ENCODE measurements around the gene TAAR9. TPM values are rescaled to one million over a fixed set of nuclear protein-coding genes. Genes with fewer than 3 reads are reported as not detected.

The TAAR9 gene
- total RNA-seq, 1 donor from 2014 or later = not detected

GRCh38 chr6:132515386-132515785 is 22.7 kb upstream of the TAAR9 start:
- H3K9me3 ChIP-seq = no peaks in the 10 kb centered on the region
- peak overlapping the region; percentile 74 to 88 for H3K27ac ChIP-seq
- TF ChIP-seq CTCF (IDR thresholded peaks at IDR 0.05) = no peak
- no peaks in the 10 kb centered on the region for H3K27me3 ChIP-seq
- DNase-seq (ENCODE audit: low spot score in 2 of 2) = no peak
- intact Hi-C loops (cut with DNase I) = loop anchor here (10.0 kb wide), 3 partner anchors 299 to 1659 kb away; partner anchors contain the start of gene RPS12
- H3K4me1 ChIP-seq = peaks cover 10 to 29% of the 10 kb centered on the region in 2 donors
- no peaks in the 10 kb centered on the region for H3K36me3 ChIP-seq
- H3K4me3 ChIP-seq = no peak overlapping the region

DNA sequence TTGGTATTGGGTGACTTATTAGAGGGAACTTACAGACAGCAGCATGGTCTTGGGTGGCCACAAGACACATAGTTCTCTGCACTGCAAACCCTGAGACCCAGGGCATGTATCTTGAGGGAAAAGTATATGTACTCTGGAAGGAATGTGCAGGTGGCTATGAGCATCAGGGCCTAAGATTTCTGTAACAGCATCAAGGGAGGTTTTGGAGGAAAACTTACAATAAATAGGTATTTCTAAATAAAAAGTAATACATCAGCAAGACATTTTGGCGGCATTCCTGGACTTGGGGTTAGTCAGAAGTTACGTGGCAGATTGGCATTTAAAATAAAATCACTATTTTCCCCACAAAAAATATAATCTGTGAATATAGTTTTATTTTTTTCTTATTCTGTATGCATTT is 17.1 kb upstream of the TAAR9 start:
- Histone ChIP-seq H3K4me3 (no peak overlapping the region), H3K4me1 (peaks cover 0 to under 1% of the 10 kb centered on the region in 2 donors), H3K27me3 (no peaks in the 10 kb centered on the region), H3K27ac (no peak overlapping the region), H3K36me3 (no peaks in the 10 kb centered on the region), H3K9me3 (no peaks in the 10 kb centered on the region)
- no peak for TF ChIP-seq CTCF (IDR thresholded peaks at IDR 0.05)
- no peak for DNase-seq (ENCODE audit: low spot score in 2 of 2)
- intact Hi-C loops (cut with DNase I) = no loop called here

- H3K27me3 ChIP-seq = no peaks in the 10 kb centered on the region
- H3K4me1 ChIP-seq = no peaks in the 10 kb centered on the region
- no peaks in the 10 kb centered on the region for H3K36me3 ChIP-seq
- H3K4me3 ChIP-seq = no peak overlapping the region
- no peak overlapping the region for H3K27ac ChIP-seq
- no peak for TF ChIP-seq CTCF (IDR thresholded peaks at IDR 0.05)
- H3K9me3 ChIP-seq = no peaks in the 10 kb centered on the region
- no peak for DNase-seq (ENCODE audit: low spot score in 2 of 2)
- intact Hi-C loops (cut with DNase I) = loop anchor here (5.0 kb wide), 1 partner anchor 273 kb away; the partner anchor contains the start of gene SLC18B1
Measured at GRCh38 chr6:132524646-132525045, 13.4 kb upstream of the TAAR9 start.

- H3K4me1 ChIP-seq = no peaks in the 10 kb centered on the region
- no peak for TF ChIP-seq CTCF (IDR thresholded peaks at IDR 0.05)
- intact Hi-C loops (cut with DNase I) = loop anchor here (5.0 kb wide), 1 partner anchor 271 kb away; the partner anchor contains the start of gene SLC18B1
- no peaks in the 10 kb centered on the region for H3K27me3 ChIP-seq
- H3K4me3 ChIP-seq = no peak overlapping the region
- H3K27ac ChIP-seq = no peak overlapping the region
- H3K9me3 ChIP-seq = no peaks in the 10 kb centered on the region
- H3K36me3 ChIP-seq = no peaks in the 10 kb centered on the region
- DNase-seq (ENCODE audit: low spot score in 2 of 2) = no peak
Measured at GRCh38 chr6:132525866-132526265, 12.2 kb upstream of the TAAR9 start.

DNA sequence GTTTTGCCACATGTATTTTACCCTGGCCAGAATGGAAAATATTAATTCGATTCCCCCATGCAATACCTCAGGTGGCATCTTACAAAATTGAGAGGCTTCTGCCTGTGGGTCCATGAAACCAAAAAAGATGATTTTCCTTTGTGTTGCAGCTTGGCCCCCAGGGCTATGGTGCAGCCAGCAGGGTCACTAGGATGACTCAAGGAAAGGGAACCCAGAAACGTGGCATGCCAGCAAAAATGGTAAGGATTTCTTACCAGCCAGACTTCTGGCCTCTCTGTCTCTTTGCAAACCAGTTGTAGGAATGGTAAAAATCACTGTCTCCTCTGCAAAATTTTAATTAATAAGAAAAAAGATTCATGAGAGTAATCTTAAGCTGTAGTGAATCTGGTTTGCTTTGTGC is 11.6 kb upstream of the TAAR9 start:
- H3K9me3 ChIP-seq = no peaks in the 10 kb centered on the region
- DNase-seq (ENCODE audit: low spot score in 2 of 2) = no peak
- no peaks in the 10 kb centered on the region for H3K36me3 ChIP-seq
- no peaks in the 10 kb centered on the region for H3K4me1 ChIP-seq
- H3K4me3 ChIP-seq = no peak overlapping the region
- H3K27ac ChIP-seq = no peak overlapping the region
- intact Hi-C loops (cut with DNase I) = loop anchor here (5.0 kb wide), 1 partner anchor 271 kb away; the partner anchor contains the start of gene SLC18B1
- no peak for TF ChIP-seq CTCF (IDR thresholded peaks at IDR 0.05)
- H3K27me3 ChIP-seq = no peaks in the 10 kb centered on the region

DNA sequence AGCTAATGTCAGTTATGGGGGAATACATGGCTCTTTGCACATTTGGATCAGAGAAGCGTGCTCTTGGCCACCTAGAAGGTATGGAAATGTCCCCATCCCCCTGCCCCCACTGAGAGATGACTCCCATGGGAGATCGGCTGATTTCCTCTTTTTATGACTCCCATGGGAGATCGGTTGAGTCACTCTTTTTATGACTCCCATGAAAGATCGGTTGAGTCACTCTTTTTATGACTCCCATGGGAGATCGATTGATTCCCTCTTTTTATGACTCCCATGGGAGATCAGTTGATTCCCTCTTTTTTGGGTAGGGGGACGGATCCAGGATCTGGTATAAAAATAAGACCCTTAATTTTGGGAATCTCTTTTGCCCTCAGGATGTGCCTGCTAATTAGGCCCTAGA is 10.3 kb upstream of the TAAR9 start:
- DNase-seq (ENCODE audit: low spot score in 2 of 2) = no peak
- TF ChIP-seq CTCF (IDR thresholded peaks at IDR 0.05) = no peak
- Histone ChIP-seq H3K9me3 (no peaks in the 10 kb centered on the region), H3K27ac (no peak overlapping the region), H3K36me3 (no peaks in the 10 kb centered on the region), H3K4me1 (no peaks in the 10 kb centered on the region), H3K4me3 (no peak overlapping the region), H3K27me3 (no peaks in the 10 kb centered on the region)
- intact Hi-C loops (cut with DNase I) = loop anchor here (5.0 kb wide), 1 partner anchor 270 kb away; the partner anchor contains the start of gene SLC18B1
